Lung (tissue), 12 donors: ENCODE results near the gene TDRD3. TPM values are rescaled to one million over a fixed set of nuclear protein-coding genes. Genes with fewer than 3 reads are reported as not detected.

Experiments used
- ATAC-seq: fragments of 200-7000 bp; cut with Tn5 transposase; one replicate; pipeline ENCODE4 v1.9.1; 2020; ENCODE audit warnings: moderate number of reproducible peaks; ENCODE audit not compliant: insufficient read depth, low FRiP score
- DNase-seq, 3 donors: peaks; one replicate each; pipeline ENCODE4 v3.0.0-alpha.2; 2013 to 2017
- H3K27ac ChIP-seq, 2 donors: one replicate each; pipeline ENCODE4 v1.5.1; 2013; ENCODE audit warnings: mild to moderate bottlenecking in 2 of 2, moderate library complexity in 2 of 2, control low read depth in 1 of 2, inconsistent platforms in 1 of 2, low read depth in 1 of 2, low read length in 1 of 2
- H3K27me3 ChIP-seq, 3 donors: one replicate each; pipeline ENCODE4 v1.5.1; 2013; ENCODE audit warnings: low read length in 2 of 3; ENCODE audit not compliant: control insufficient read depth in 3 of 3, insufficient read depth in 3 of 3
- H3K36me3 ChIP-seq, 4 donors: one replicate each; pipeline ENCODE4 v1.5.1; 2013; ENCODE audit warnings: low read length in 4 of 4, mild to moderate bottlenecking in 1 of 4, moderate library complexity in 1 of 4; ENCODE audit not compliant: control insufficient read depth in 4 of 4, insufficient read depth in 4 of 4
- H3K4me1 ChIP-seq, 5 donors: one replicate each; pipeline ENCODE4 v1.5.1; 2013; ENCODE audit warnings: low read length in 5 of 5, mild to moderate bottlenecking in 2 of 5, moderate library complexity in 1 of 5; ENCODE audit not compliant: control insufficient read depth in 5 of 5, insufficient read depth in 5 of 5
- H3K4me3 ChIP-seq: one replicate; pipeline ENCODE4 v1.5.1; 2013; ENCODE audit warnings: mild to moderate bottlenecking, control low read depth, moderate library complexity
- H3K9ac ChIP-seq, 2 donors: one replicate each; pipeline ENCODE4 v1.5.1; 2013; ENCODE audit warnings: low read length in 2 of 2, control low read depth in 1 of 2; ENCODE audit not compliant: insufficient read depth in 1 of 2
- H3K9me3 ChIP-seq, 4 donors: one replicate each; pipeline ENCODE4 v1.5.1; 2013; ENCODE audit warnings: low read length in 3 of 4, mild to moderate bottlenecking in 1 of 4, moderate library complexity in 1 of 4; ENCODE audit not compliant: control insufficient read depth in 4 of 4, insufficient read depth in 3 of 4
- CTCF ChIP-seq: IDR thresholded peaks from 2 replicates; pipeline ENCODE4 v1.5.1; 2012; ENCODE audit warnings: mild to moderate bottlenecking; ENCODE audit errors: control extremely low read depth, extremely low read depth
- WGBS, 2 donors: extraction: QIAGEN DNeasy Blood & Tissue Kit; methylation state at CpG; one replicate each; pipeline ENCODE4 v1.1.7; 2013; 5-methylcytosine and 5-hydroxymethylcytosine counted together
- polyA plus RNA-seq, 2 donors: library from polyadenylated mRNA; stranded (reverse); fragments of 200-250 nt; gene quantifications; one replicate each; pipeline ENCODE4 v1.2.1, GENCODE V29; 2013
- total RNA-seq, 2 donors: library from RNA; depleted of rRNA in 1 of 2; stranded (reverse); fragments of >200 nt in 1 of 2; gene quantifications; one replicate each; pipeline ENCODE4 v1.2.1, GENCODE V29; 2014 to 2021
- donor health status: control.
- donor health status: control.
- donor health status: Bipolar disorder and iron deficiency.
- donor health status: healthy.
- donor health status: DM: yes; HTN: yes; CAD: no.

The TDRD3 gene
- total and polyA plus RNA-seq, 4 donors: 6.5 to 56.7 (median 19.4) TPM

- WGBS, 2 donors: 41 to 63% methylated on average over 6 of the region's 6 CpGs
- peak overlapping the region; percentile 97 to 99 for H3K27ac ChIP-seq
- no peaks in the 10 kb centered on the region for H3K9me3 ChIP-seq
- peak overlapping the region; percentile 67 for H3K4me3 ChIP-seq
- ATAC-seq (no peak), DNase-seq (peak in 1 of 3 donors; percentile 60)
- H3K27me3 ChIP-seq: no peaks in the 10 kb centered on the region
- TF ChIP-seq CTCF: no peak
- no peaks in the 10 kb centered on the region for H3K36me3 ChIP-seq
- H3K4me1 ChIP-seq: peaks cover 0 to 18% (median 10%) of the 10 kb centered on the region in 5 donors
- peak overlapping the region; percentile 84 to 85 for H3K9ac ChIP-seq
These were observed 1.4 kb downstream of the TDRD3 start for GRCh38 chr13:60398379-60398891.

- H3K4me1 ChIP-seq: peaks cover 0 to 18% (median 10%) of the 10 kb centered on the region in 5 donors
- WGBS, 2 donors: 56 to 81% methylated on average over 6 of the region's 6 CpGs
- no peak for TF ChIP-seq CTCF
- DNase-seq (peak; percentile 18 to 56 (median 53)), ATAC-seq (no peak)
- H3K9ac ChIP-seq: peak overlapping the region; percentile 84 to 85
- H3K27me3 ChIP-seq: no peaks in the 10 kb centered on the region
- no peaks in the 10 kb centered on the region for H3K36me3 ChIP-seq
- H3K4me3 ChIP-seq: no peak overlapping the region
- H3K27ac ChIP-seq: peak overlapping the region in 1 of 2 donors; percentile 99
- H3K9me3 ChIP-seq: no peaks in the 10 kb centered on the region
These were observed 2.0 kb downstream of the TDRD3 start for GRCh38 chr13:60398907-60399589.

GRCh38 chr13:60402022-60402421 is 5.0 kb downstream of the TDRD3 start:
- TF ChIP-seq CTCF: no peak
- Histone ChIP-seq H3K27me3 (no peaks in the 10 kb centered on the region), H3K9me3 (no peaks in the 10 kb centered on the region), H3K4me1 (peaks cover 0 to 22% (median 10%) of the 10 kb centered on the region in 5 donors), H3K36me3 (no peaks in the 10 kb centered on the region), H3K4me3 (no peak overlapping the region), H3K9ac (no peak overlapping the region), H3K27ac (no peak overlapping the region)
- no peak for ATAC-seq
- no peak for DNase-seq
